Endothelial cell of umbilical vein (primary cell): ENCODE data around the gene DET1. TPM values are rescaled to one million over a fixed set of nuclear protein-coding genes. Genes with fewer than 3 reads are reported as not detected.

Experiments
- BruUV-seq: library from RNA; stranded (reverse); fragments of 400-500 nt; replicated peaks from 2 replicates; lab custom pipeline; 2021; lab: Mats Ljungman, UMichigan
- CTCF ChIA-PET: fragments of 300-600, 350-600 bp; sonication (Branson Sonifier 250); formaldehyde crosslinking; loops from one replicate; lab custom pipeline; 2021; ENCODE audit warnings: antibody characterized with exemption, inconsistent platforms; lab: Charles Lee
- POLR2A ChIA-PET: fragments of 300-600, 350-600 bp; sonication (Branson Sonifier 250); formaldehyde crosslinking; loops from one replicate; lab custom pipeline; 2021; ENCODE audit warnings: antibody characterized with exemption, inconsistent platforms; lab: Charles Lee
- DNase-seq: peaks from one replicate; pipeline ENCODE4 v3.0.0-alpha.2; 2011; ENCODE audit warnings: low read depth, low spot score
- FAIRE-seq: peaks from 2 replicates; lab custom pipeline; 2011; peaks lifted over from hg19 to GRCh38; lab: Jason Lieb, UNC
- H2AFZ ChIP-seq: 2 replicates; pipeline ENCODE4 v1.6.0; 2012; ENCODE audit warnings: low read depth, low read length, control low read depth, inconsistent platforms
- H3K27ac ChIP-seq: 2 replicates; pipeline ENCODE4 v1.5.1; 2011; ENCODE audit warnings: low read depth, mild to moderate bottlenecking, control low read depth, low read length, moderate library complexity; ENCODE audit not compliant: insufficient read depth
- H3K27me3 ChIP-seq, 2 experiments: 2 replicates each; pipeline versions ENCODE4 v1.6.0 to v1.6.1; 2011; ENCODE audit warnings: low read length in 2 of 2, mixed read lengths in 1 of 2; ENCODE audit not compliant: control insufficient read depth in 2 of 2, insufficient read depth in 2 of 2
- H3K36me3 ChIP-seq, 2 experiments: 2 replicates in 1 of 2; 3 replicates in 1 of 2; pipeline ENCODE4 v1.5.1; 2011; ENCODE audit warnings: low read length in 2 of 2, mild to moderate bottlenecking in 1 of 2, moderate library complexity in 1 of 2; ENCODE audit not compliant: control insufficient read depth in 2 of 2, insufficient read depth in 2 of 2; ENCODE audit errors: extremely low read depth in 1 of 2
- H3K4me1 ChIP-seq: 3 replicates; pipeline ENCODE4 v1.5.1; 2011; ENCODE audit warnings: mild to moderate bottlenecking, low read length; ENCODE audit not compliant: control insufficient read depth, insufficient read depth; ENCODE audit errors: extremely low read depth
- H3K4me2 ChIP-seq: 2 replicates; pipeline ENCODE4 v1.6.1; 2011; ENCODE audit warnings: low read length, control low read depth, mixed read lengths; ENCODE audit not compliant: insufficient read depth
- H3K4me3 ChIP-seq, 3 experiments: fragments of 200-600 bp in 1 of 3; sonication (generic), shearing (Covaris generic) in 1 of 3; replicated peaks in 1 of 3; 2 replicates each; pipeline ENCODE4 v1.5.1; 2011 to 2016; ENCODE audit warnings: control low read depth in 3 of 3, low read length in 3 of 3, mild to moderate bottlenecking in 2 of 3, inconsistent platforms in 1 of 3, low read depth in 1 of 3, moderate library complexity in 1 of 3; ENCODE audit not compliant: insufficient read depth in 1 of 3
- H3K79me2 ChIP-seq: 2 replicates; pipeline ENCODE4 v1.6.0; 2012; ENCODE audit warnings: low read length, inconsistent platforms; ENCODE audit not compliant: control insufficient read depth, insufficient read depth
- H3K9ac ChIP-seq: replicated peaks from 2 replicates; pipeline ENCODE3; 2011; ENCODE audit warnings: low read length, control low read depth; ENCODE audit not compliant: insufficient read depth; ENCODE audit errors: extremely low read depth
- H3K9me1 ChIP-seq: replicated peaks from 3 replicates; pipeline ENCODE4 v1.6.0; 2011; ENCODE audit warnings: mild to moderate bottlenecking, low read length; ENCODE audit not compliant: control insufficient read depth, insufficient read depth; ENCODE audit errors: extremely low read depth
- H3K9me3 ChIP-seq: replicated peaks from 2 replicates; pipeline ENCODE4 v1.5.1; 2012; ENCODE audit warnings: low read length, inconsistent platforms; ENCODE audit not compliant: control insufficient read depth, insufficient read depth
- H4K20me1 ChIP-seq: replicated peaks from 2 replicates; pipeline ENCODE3; 2011; ENCODE audit warnings: mild to moderate bottlenecking, low read length; ENCODE audit not compliant: control insufficient read depth, insufficient read depth; ENCODE audit errors: extremely low read depth
- CTCF ChIP-seq, 2 donors: IDR thresholded peaks; 1 replicate in 1 of 2; 2 replicates in 1 of 2; pipeline ENCODE4 v1.5.1; 2011; ENCODE audit warnings: low read length in 2 of 2, mild to moderate bottlenecking in 2 of 2, moderate library complexity in 2 of 2, control low read depth in 1 of 2, inconsistent platforms in 1 of 2, low read depth in 1 of 2; ENCODE audit not compliant: insufficient read depth in 1 of 2; ENCODE audit errors: extremely low read depth in 1 of 2
- EZH2 ChIP-seq: IDR thresholded peaks from 2 replicates; pipeline ENCODE4 v1.6.1; 2012; ENCODE audit warnings: borderline replicate concordance, low read depth, mild to moderate bottlenecking, moderate library complexity, low read length, inconsistent platforms; ENCODE audit not compliant: severe bottlenecking
- FOS ChIP-seq: IDR thresholded peaks from 2 replicates; pipeline ENCODE4 v1.6.1; 2011; ENCODE audit warnings: mild to moderate bottlenecking, low read length, moderate library complexity, borderline replicate concordance; ENCODE audit not compliant: insufficient read depth
- GATA2 ChIP-seq: IDR thresholded peaks from 2 replicates; pipeline ENCODE4 v1.7.0; 2011; ENCODE audit warnings: low read depth, mild to moderate bottlenecking, moderate library complexity, mixed read lengths, low read length; ENCODE audit not compliant: insufficient read length, insufficient read depth
- JUN ChIP-seq: IDR thresholded peaks from 2 replicates; pipeline ENCODE4 v1.6.1; 2011; ENCODE audit warnings: borderline replicate concordance, low read depth; ENCODE audit not compliant: insufficient read length, insufficient read depth
- POLR2AphosphoS5 ChIP-seq: IDR thresholded peaks from 2 replicates; pipeline ENCODE4 v1.6.1; 2012; ENCODE audit warnings: low read depth, mild to moderate bottlenecking, control low read depth, low read length, moderate library complexity; ENCODE audit not compliant: insufficient read depth
- dilution Hi-C: fragments of 300-500 bp; cut with MboI; formaldehyde crosslinking; loops from one replicate; pipeline ENCODE4 v1.15.0; 2019; ENCODE audit warnings: low sequenced_read_pairs; ENCODE audit not compliant: extremely low pct_ligation_motif_present
- intact Hi-C: fragments of 100-400 bp; cut with micrococcal nuclease; formaldehyde crosslinking; loops from one replicate; pipeline ENCODE4 v1.10.0; 2022
- polyA plus RNA-seq, 4 experiments: library from polyadenylated mRNA; depleted of rRNA in 3 of 4; stranded (reverse) in 3 of 4; unstranded in 1 of 4; fragments of >200 nt; gene quantifications; 2 replicates each; pipeline versions ENCODE4 v1.2.1 to v1.2.3, GENCODE V29; 2011 to 2012; ENCODE audit warnings: missing spikeins in 1 of 4
- total RNA-seq: library from RNA; stranded (reverse); gene quantifications from 2 replicates; pipeline ENCODE4 v1.2.3, GENCODE V29; 2021

DET1 gene
- total and polyA plus RNA-seq, 2 donors (not counting 3 experiments of a cell fraction or from before 2014, with no cell fraction given) = 5.2 to 5.6 TPM

GRCh38 chr15:88505721-88506120, 40.8 kb downstream of the DET1 start:
- Histone ChIP-seq H4K20me1 (no peaks in the 10 kb centered on the region), H3K36me3 (no peaks in the 10 kb centered on the region), H3K9ac (no peak overlapping the region), H3K9me1 (no peaks in the 10 kb centered on the region), H2AFZ (no peak overlapping the region), H3K27me3 (no peaks in the 10 kb centered on the region), H3K4me2 (no peak overlapping the region), H3K4me3 (no peak overlapping the region), H3K4me1 (no peaks in the 10 kb centered on the region), H3K27ac (no peak overlapping the region), H3K9me3 (no peaks in the 10 kb centered on the region), H3K79me2 (no peaks in the 10 kb centered on the region)
- intact Hi-C loops (no loop called here), dilution Hi-C loops (no loop called here)
- no peak for DNase-seq
- CTCF ChIA-PET = no interaction called here
- no peak for FAIRE-seq
- no TSS peak for BruUV-seq
- POLR2A ChIA-PET = no interaction called here
- TF ChIP-seq POLR2AphosphoS5 = no peak

DNA sequence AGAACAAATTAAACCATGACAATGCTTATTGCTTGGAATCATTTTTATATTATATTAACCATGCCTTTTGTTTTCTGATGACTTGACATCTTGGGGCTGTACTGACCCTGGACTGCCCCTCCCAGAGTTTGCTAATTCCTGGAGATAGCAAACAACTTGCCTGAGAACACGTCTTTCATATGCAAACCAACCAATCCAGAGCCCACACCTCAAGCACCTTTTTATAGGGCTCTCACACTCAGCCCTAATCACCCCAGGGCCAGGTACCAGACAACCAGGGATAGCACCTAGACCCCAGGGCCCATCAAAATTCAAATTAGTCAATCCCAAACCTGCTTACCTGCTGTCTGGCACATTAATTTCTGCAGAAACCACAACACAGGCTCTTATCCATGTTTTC, 42.0 kb downstream of the DET1 start:
- H3K4me3 ChIP-seq = no peak overlapping the region
- H4K20me1 ChIP-seq = no peaks in the 10 kb centered on the region
- no peaks in the 10 kb centered on the region for H3K4me1 ChIP-seq
- no peaks in the 10 kb centered on the region for H3K36me3 ChIP-seq
- no peaks in the 10 kb centered on the region for H3K9me3 ChIP-seq
- no peak overlapping the region for H3K9ac ChIP-seq
- TF ChIP-seq GATA2 = no peak
- no peak for TF ChIP-seq JUN
- TF ChIP-seq FOS = no peak
- no peak for TF ChIP-seq EZH2
- TF ChIP-seq CTCF (IDR thresholded peaks at IDR 0.05; ENCODE audit: extremely low read depth in 1 of 2, insufficient read depth in 1 of 2, low read depth in 1 of 2, low read length in 2 of 2) = no peak
- no peak overlapping the region for H3K27ac ChIP-seq
- H3K9me1 ChIP-seq = no peaks in the 10 kb centered on the region
- DNase-seq (no peak), FAIRE-seq (no peak)
- CTCF ChIA-PET = no interaction called here
- H3K79me2 ChIP-seq = no peaks in the 10 kb centered on the region
- H3K4me2 ChIP-seq = no peak overlapping the region
- H2AFZ ChIP-seq = no peak overlapping the region
- dilution Hi-C loops = no loop called here
- no peaks in the 10 kb centered on the region for H3K27me3 ChIP-seq
- POLR2A ChIA-PET = no interaction called here
- intact Hi-C loops = no loop called here
- BruUV-seq = no TSS peak
